Vagina (tissue), 2 donors: ENCODE results near the gene BPIFB4.

Experiments used
- CTCF ChIP-seq, 3 experiments: fragments of 450-650 bp in 2 of 3; fragments of 200-600 bp in 1 of 3; sonication (generic) in 1 of 3; IDR thresholded peaks; one replicate each; pipeline ENCODE4 v1.5.1; 2017 to 2019; ENCODE audit warnings: antibody characterized with exemption in 3 of 3, mild to moderate bottlenecking in 2 of 3, moderate library complexity in 2 of 3
- POLR2A ChIP-seq, 2 donors: fragments of 450-650 bp; IDR thresholded peaks; one replicate each; pipeline ENCODE4 v1.6.1; 2017; ENCODE audit warnings: antibody characterized with exemption in 2 of 2, mild to moderate bottlenecking in 2 of 2, moderate library complexity in 2 of 2
- POLR2AphosphoS5 ChIP-seq, 2 donors: sonication (generic); formaldehyde crosslinking; IDR thresholded peaks; one replicate each; pipeline ENCODE4 v1.9.0; 2017; ENCODE audit warnings: antibody characterized with exemption in 2 of 2, mild to moderate bottlenecking in 2 of 2, low read depth in 1 of 2; ENCODE audit not compliant: insufficient read depth in 1 of 2

GRCh38 chr20:33091147-33091546, 11.7 kb downstream of the BPIFB4 start:
- TF ChIP-seq CTCF (IDR thresholded peaks at IDR 0.05) = no peak
- TF ChIP-seq POLR2AphosphoS5 (IDR thresholded peaks at IDR 0.05; ENCODE audit: insufficient read depth in 1 of 2, low read depth in 1 of 2) = no peak
- no peak for TF ChIP-seq POLR2A (IDR thresholded peaks at IDR 0.05)
